ENCODE measurements around the gene CDHR4.

The CDHR4 gene

DNA sequence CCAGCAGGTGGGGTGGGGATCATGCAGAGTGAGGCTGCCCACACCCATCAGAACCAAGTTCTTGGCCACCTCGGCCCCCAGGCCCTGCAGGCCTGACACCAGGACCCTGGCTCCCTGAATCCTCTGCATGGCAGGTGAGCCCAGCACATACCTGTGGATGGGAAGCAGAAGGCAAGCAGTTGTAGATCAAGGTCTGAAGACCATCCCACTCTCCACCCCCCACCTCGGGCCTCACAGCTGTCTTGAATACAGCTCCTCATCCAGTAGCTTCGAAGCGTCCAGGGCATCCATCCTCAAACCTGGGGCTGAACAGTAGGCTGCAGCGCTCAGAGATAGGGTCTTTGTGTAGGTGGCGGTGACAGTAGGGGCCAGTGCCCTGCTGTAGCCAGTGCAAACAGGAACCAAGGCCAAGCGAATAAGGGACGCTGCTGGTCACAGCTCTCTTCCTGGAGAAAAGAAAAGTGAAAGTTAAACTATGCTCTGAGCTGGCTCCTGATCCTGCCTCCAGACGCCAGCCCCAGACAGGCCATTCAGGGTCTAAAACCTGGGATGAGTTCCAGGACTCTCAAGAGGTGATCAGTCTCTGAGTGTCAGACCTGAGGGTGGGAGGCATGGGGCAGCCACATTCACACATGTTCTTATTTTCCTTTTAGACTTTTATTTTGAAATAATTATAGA is 14.0 kb upstream of the CDHR4 start, which contains the start of gene UBA7:
UBA7 (minus strand) TSS at position 457 of the 678 bp plus-strand sequence; CDS start at position 291, 166 bp downstream.
- H3K27me3 ChIP-seq: no peaks in the 10 kb centered on the region
- H3K4me1 ChIP-seq (ENCODE audit: control insufficient read depth in 1 of 2, insufficient read depth in 1 of 2, low read depth in 1 of 2, low read length in 1 of 2): peaks cover 23 to 24% of the 10 kb centered on the region in 2 experiments
- H3K36me3 ChIP-seq: peaks cover 39% of the 10 kb centered on the region
- H3K4me3 ChIP-seq (ENCODE audit: low read depth in 1 of 2, low read length in 1 of 2): peak within 1 kb of the TSS; percentile 61 to 70
- no peaks in the 10 kb centered on the region for H3K9me3 ChIP-seq
- H3K27ac ChIP-seq: peak within 1 kb of the TSS; percentile 88
- TF ChIP-seq, protein P1, sequence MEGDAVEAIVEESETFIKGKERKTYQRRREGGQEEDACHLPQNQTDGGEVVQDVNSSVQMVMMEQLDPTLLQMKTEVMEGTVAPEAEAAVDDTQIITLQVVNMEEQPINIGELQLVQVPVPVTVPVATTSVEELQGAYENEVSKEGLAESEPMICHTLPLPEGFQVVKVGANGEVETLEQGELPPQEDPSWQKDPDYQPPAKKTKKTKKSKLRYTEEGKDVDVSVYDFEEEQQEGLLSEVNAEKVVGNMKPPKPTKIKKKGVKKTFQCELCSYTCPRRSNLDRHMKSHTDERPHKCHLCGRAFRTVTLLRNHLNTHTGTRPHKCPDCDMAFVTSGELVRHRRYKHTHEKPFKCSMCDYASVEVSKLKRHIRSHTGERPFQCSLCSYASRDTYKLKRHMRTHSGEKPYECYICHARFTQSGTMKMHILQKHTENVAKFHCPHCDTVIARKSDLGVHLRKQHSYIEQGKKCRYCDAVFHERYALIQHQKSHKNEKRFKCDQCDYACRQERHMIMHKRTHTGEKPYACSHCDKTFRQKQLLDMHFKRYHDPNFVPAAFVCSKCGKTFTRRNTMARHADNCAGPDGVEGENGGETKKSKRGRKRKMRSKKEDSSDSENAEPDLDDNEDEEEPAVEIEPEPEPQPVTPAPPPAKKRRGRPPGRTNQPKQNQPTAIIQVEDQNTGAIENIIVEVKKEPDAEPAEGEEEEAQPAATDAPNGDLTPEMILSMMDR (IDR thresholded peaks at IDR 0.05): no peak

DNA sequence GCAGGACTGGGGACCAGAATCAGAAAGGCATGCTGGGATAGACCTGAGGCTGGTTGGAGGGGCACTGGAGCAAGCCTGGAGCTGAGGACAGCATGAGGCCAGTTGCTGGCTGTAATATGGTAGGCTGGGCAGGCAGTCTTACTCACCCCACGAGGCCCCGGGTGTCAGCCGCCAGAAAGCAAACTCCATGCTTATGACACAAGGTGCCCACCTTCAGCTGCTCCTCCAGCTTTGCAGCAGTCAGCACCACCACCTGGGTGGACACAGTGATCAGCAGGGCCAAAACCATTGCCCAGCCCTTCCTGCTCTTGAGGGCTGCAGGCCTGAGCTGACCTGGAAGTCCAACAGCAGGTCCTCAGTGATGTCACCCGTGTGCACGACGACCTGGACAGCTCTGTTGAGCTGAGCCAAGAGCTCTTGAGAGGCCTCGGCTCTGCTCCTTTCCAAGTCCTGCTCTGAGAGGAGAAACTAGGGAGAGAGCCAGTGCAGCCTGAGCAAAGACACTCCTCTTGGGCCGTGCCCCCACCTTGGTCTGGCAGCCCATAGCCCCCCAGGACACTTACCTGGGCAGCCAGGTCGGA is 13.3 kb upstream of the CDHR4 start:
- TF ChIP-seq, protein P1 (IDR thresholded peaks at IDR 0.05): no peak
- H3K4me3 ChIP-seq (ENCODE audit: low read depth in 1 of 2, low read length in 1 of 2): peak overlapping the region; percentile 61 to 70
- peaks cover 23 to 24% of the 10 kb centered on the region in 2 experiments for H3K4me1 ChIP-seq (ENCODE audit: control insufficient read depth in 1 of 2, insufficient read depth in 1 of 2, low read depth in 1 of 2, low read length in 1 of 2)

DNA sequence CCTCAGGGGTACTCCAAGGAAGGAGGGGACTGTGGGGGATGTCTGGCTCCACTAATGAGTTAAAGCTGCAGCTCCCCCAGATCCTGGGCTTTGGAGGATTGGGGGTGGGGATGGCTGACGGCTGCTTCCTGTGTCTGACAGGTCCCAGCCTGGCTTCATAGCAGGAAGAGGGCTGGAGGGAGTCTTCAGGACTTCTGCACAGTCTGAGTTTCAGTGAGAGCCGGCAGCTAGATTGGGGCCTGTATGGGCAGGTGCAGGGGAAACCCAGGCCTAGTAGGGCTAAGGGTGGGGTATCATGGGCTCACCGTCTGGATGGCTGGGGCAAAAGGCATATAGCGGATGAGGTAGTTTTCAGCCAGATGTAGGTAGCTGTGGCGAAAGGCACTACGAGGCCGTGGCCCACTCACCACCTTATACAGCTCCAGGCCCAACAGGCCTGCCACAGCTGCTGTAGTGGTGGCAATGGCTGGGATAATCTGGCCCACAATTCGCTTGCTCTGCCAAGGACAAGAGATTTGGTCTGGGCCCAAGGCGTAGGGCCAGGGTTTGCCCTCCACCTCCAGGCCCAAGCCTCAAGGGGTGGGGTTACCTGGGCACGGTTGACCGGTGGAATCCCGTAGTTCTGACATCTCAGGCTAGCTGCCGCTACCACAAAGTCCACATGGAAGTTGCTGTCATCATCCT is 7.9 kb upstream of the CDHR4 start:
- Histone ChIP-seq H3K27me3 (peaks cover 9% of the 10 kb centered on the region), H3K27ac (no peak overlapping the region), H3K4me1 (ENCODE audit: control insufficient read depth in 1 of 2, insufficient read depth in 1 of 2, low read depth in 1 of 2, low read length in 1 of 2) (peaks cover 47 to 54% of the 10 kb centered on the region in 2 experiments), H3K9me3 (no peaks in the 10 kb centered on the region), H3K4me3 (ENCODE audit: low read depth in 1 of 2, low read length in 1 of 2) (no peak overlapping the region), H3K36me3 (peaks cover 61% of the 10 kb centered on the region)
- TF ChIP-seq, protein P1 (IDR thresholded peaks at IDR 0.05): no peak

More for the DNA sequence above, 13.3 kb upstream of the CDHR4 start:
- peak overlapping the region; percentile 88 for H3K27ac ChIP-seq
- no peaks in the 10 kb centered on the region for H3K27me3 ChIP-seq
- H3K9me3 ChIP-seq: no peaks in the 10 kb centered on the region
- H3K36me3 ChIP-seq: peaks cover 42% of the 10 kb centered on the region

DNA sequence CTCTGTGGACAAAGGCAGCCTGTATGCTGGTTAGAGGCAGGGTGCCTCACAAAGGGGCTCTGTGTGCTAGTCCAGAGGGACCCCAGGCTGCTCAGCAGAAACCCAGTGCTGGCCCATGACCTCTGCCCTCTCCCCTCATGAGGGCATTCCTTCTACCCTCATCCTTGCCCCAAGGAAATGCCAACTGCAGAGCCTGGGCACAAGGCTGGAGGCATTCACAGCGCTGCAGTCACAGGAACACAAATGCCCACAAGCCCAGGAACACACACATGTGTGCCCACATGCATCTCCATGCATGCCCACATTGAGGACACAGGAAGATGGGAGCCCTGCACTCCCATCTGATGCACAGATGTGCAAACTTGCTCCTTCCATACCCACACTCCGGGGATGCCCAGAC is 7.2 kb upstream of the CDHR4 start:
- no peaks in the 10 kb centered on the region for H3K9me3 ChIP-seq
- TF ChIP-seq, protein P1 (IDR thresholded peaks at IDR 0.05): no peak
- peaks cover 54% of the 10 kb centered on the region for H3K36me3 ChIP-seq
- peaks cover 46 to 55% of the 10 kb centered on the region in 2 experiments for H3K4me1 ChIP-seq (ENCODE audit: control insufficient read depth in 1 of 2, insufficient read depth in 1 of 2, low read depth in 1 of 2, low read length in 1 of 2)
- no peak overlapping the region for H3K4me3 ChIP-seq (ENCODE audit: low read depth in 1 of 2, low read length in 1 of 2)
- H3K27me3 ChIP-seq: peaks cover 15% of the 10 kb centered on the region
- H3K27ac ChIP-seq: no peak overlapping the region

DNA sequence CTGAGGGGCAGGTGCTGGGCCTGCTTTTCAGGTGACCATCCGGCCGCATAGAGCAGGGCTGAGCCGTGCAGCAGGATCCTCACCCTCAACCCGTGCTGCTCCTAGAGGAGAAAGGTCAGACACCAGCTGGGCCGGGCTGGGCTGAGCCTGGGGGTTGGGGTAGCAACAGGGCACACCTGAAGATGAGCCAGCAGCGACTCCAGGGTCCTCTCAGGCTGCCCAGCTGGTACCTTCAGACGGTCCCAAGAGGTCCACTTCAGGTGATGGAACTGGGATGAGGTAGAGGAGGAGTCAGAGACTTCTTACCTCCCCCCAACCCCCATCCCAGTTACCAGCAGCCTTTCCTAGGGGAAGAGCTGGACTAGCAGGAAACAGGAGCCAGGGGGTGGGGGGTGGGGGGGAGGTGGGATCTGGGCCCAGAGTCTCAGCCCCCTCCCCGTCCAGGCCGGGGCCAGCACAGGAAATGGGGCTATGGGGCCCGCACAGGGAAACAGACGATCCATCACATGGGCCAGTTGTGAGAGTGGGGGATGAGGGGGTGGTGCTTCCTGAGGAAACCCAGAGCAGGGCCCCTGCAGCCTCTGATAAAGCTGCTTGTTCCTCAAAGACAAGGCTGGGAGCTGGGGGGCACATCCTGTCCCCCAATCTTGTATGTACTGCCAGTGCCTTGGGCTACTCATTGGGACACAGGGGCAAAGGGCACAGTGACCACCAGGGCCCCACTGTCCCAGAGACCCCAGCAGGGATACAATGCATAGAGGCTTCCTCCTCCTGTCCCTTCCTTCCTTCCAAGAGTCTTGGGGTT is 6.4 kb upstream of the CDHR4 start:
- H3K4me3 ChIP-seq (ENCODE audit: low read depth in 1 of 2, low read length in 1 of 2): no peak overlapping the region
- peaks cover 23% of the 10 kb centered on the region for H3K27me3 ChIP-seq
- no peaks in the 10 kb centered on the region for H3K9me3 ChIP-seq
- peaks cover 46% of the 10 kb centered on the region for H3K36me3 ChIP-seq
- peaks cover 48 to 55% of the 10 kb centered on the region in 2 experiments for H3K4me1 ChIP-seq (ENCODE audit: control insufficient read depth in 1 of 2, insufficient read depth in 1 of 2, low read depth in 1 of 2, low read length in 1 of 2)
- TF ChIP-seq, protein P1 (IDR thresholded peaks at IDR 0.05): no peak
- peak overlapping the region; percentile 10 for H3K27ac ChIP-seq

All from neutrophil (primary cell).